DLD1 (cell line): ENCODE measurements around the gene PPP3R2.
"Not testable (repeated sequence)": the region's sequence is repeated elsewhere in the genome, so short reads cannot be mapped to it uniquely, and the experiment has no call there.

Experiments
- in situ Hi-C: cut with HindIII; loops from 2 replicates; pipeline ENCODE4 v1.10.0; 2017; ENCODE audit warnings: low sequenced_read_pairs

The PPP3R2 gene

GRCh38 chr9:101590074-101590473 lies 4.7 kb downstream of the PPP3R2 start:
- in situ Hi-C loops, result not testable (repeated sequence)

DNA sequence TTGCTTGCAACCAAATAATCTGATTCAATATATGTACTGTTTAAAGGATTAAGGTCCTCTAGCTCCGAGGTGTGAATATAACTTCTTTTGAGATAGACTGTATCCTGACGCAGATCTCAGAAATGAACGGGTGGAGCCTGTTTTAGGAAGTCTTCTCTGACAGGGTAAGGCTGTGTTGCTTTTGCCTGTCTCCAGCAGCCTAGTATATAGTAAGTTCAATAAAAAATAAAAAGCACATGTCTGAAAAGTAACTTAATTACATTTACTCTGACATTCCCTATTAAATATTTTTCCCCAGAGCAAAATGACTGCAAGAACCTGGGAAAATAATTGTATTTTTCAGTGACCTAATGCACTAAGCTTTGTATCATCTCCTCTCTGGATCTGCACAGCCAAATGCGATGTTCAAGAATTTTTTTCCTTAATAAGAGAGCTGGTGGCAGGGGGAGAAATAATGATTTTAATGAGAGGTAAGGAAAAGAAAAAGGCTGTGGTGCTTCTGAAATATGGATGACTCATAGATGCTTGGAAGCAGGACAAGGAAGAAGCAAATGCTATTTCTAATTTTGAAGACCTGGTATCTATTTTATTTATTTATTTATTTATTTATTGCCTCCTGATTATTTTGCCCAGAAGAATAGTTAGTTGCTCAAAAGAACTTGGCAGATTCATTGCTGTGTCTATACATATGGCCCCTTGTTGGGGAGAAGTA lies 7.3 kb downstream of the PPP3R2 start:
- in situ Hi-C loops, result no loop called here

GRCh38 chr9:101586651-101587050 lies 8.1 kb downstream of the PPP3R2 start:
- in situ Hi-C loops, result no loop called here

DNA sequence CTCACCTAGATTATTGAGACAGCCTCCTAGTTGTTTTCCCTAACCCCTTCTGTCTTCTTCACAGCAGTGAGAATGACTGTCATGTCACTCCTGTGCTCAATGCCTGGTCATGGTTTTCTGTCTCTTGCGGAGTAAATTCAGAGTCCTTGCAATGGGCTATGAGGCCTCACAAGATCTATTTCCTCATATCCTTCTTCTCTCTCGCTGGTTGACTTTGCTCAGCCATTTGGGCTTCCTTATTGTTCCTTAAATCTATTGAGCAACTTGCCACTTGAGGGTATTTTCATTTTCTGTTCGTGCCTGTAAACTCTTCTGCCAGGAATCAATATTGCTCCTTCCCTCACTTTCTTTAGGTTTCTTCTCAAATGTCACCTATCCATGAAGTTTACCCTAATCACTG lies 9.0 kb downstream of the PPP3R2 start:
- in situ Hi-C loops, result no loop called here

DNA sequence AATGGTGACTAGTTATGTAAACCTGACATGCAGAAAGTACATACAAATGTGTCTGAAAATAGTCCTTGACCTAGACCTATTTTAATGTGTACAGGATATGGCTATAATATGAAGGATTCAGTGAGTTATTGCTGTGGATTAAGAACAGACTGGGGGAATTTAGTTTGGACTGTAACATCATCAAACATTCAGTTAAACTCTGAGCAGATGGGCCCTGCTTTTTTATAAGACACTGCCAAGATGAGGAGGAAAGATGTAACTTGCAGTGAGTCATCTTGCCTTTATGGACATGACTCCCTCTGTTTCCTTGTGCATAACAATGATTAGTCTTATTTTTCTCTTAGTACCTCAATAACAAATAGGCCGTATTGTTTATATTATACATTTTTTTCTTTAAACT lies 12.2 kb downstream of the PPP3R2 start:
- in situ Hi-C loops, result no loop called here

DNA sequence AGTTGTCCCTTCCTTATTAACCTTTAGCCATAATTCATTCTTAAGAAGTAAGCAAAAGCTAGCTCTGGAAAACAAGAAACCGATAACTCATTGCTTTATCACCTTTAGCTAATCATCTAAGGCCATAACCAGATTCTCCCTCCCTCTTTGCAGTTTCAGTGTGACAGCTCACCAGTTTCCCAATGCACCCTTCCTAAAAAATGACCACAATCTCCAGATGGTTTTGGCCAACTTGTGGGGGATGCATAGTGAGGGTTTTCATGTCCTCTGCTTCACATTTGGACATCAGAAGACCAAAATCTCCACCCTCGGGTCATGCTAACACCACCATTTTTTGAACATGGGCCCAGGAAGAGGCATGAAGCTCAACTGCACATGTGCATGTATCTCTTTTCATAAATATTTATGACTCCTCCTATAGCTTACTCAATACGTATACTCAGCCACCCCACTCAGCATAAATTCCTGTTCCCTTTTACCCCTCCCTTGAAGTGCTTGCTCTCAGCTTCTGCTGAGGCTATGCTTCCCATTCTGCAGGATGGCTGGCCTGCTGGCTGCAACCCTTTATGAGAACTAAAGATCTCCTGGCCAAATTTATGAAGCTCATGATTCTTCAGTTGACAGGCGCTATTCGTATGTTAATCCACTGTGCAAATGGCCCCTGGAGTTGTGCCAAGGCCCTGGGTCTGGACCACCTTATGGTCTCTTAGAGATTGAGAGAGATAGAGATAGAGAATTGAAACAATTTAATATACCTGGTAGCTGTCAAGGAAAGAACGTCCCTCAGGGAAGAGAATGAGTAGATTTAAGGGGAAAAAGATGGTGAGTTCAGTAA lies 14.8 kb downstream of the PPP3R2 start:
- in situ Hi-C loops, result no loop called here

DNA sequence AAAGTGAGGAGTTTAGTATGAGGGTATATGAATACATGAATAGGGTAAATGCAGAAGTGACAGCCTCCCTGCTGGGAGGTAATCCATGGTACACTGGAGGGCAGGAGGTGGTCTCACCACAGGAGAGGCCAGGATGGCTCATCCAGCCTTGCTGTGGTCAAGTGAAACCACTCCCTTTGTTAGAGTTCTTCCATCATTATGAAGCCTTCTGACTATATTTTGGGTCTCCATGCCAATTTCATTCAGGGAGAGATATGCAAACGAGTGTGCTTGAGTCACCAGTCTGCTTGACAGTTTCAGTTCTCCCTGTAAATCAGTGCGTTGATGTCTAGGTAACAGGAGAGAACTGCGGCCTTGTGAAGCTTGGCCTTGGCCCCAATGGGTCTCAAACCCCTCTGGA lies 16.4 kb downstream of the PPP3R2 start:
- in situ Hi-C loops, result no loop called here

DNA sequence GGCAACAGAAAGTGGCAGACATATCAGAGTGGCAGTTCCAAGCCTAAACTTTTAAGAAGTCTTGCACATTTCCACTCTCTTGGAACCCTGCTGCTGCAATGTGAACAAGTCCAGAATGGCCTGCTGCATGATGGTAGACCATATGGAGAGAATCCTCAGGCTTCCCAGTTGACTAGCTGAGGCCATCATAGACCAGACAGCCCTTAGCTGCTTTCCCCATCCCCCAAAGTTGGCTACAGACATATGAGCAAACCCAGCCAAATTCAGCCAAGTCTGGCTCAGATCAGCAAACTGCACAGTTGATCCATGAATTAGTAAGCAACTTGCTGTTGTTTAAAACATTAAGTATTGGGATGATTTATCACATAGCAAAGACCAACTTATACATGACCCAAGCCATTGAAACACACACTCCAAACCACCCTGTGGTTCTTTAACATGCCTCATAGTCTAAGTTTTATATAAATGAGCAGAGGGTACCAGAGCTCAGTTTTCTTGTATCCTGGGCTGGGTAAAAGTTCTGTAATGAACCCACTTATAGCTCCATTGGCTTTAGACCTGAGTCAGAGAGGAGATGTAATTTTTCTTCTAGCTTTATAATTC lies 19.9 kb downstream of the PPP3R2 start:
- in situ Hi-C loops, result no loop called here

GRCh38 chr9:101572316-101572715 lies 22.5 kb downstream of the PPP3R2 start:
- in situ Hi-C loops, result no loop called here

GRCh38 chr9:101571114-101571513 lies 23.7 kb downstream of the PPP3R2 start:
- in situ Hi-C loops, result no loop called here

GRCh38 chr9:101569741-101570501 lies 24.8 kb downstream of the PPP3R2 start:
- in situ Hi-C loops, result no loop called here

DNA sequence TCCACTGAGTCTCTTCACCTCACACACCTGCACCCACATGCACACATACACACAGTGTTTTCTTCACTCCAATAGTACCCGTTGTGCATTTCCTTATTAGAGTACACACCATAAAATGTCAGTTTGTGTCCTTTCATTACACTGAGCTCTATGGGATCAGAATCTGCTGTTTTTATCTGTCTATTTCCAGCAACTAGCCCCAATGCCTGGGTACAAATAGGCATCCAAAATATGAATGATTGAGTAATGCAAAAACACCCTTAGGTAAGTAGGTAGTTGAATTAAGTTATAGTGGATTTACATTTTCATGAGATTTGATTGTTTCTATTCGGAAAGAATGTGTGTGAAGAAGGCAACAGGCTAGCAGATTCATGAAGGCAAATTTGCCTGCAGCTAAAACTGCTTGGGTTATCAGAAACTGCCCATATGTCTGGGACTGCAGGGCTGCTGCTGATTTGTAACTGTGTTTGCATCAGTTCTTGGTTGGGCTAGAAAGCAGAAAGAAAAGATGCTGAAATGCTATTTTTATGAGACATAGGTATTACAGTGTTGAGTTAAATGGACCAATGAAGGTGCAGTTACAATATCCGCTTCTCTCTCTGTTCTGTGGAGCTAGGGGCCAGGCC lies 26.9 kb downstream of the PPP3R2 start:
- in situ Hi-C loops, result no loop called here

DNA sequence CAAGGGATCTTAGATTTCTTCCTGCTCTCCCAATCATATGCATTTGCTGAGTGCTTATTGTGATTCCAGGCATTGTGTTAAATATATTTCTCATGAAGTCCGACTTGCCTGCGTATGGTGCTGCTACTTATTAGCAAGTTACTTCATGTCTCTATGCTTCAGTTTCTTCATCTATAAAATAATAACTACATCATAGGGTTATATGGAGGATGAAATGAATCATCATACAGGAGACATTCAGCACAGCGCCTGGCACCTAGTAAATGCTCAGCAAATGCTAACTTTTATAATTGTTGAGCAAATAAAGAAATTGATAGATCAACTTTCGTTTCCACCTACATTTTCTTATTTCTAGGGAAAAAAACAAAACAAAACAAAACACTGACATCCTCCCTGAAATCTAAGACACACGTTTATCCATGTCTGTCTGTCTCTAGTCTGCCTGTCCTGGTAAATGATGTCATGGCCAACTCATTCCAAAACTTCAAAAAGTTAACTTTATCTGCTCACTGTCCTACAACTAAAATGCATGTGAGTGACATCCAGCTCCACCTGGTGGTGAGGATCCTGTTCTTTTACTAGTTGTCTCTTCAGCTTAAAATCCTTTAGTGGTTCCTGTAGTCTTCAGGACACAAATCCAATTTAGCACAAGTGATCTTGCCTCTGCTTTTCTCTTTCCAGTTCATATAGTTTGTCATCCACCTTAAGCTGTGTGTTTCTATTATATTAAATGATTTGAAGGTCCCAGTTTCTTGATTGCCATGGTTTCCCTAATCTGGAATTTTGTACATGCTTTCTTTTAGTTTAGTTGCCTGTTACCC lies 27.7 kb downstream of the PPP3R2 start:
- in situ Hi-C loops, result no loop called here

DNA sequence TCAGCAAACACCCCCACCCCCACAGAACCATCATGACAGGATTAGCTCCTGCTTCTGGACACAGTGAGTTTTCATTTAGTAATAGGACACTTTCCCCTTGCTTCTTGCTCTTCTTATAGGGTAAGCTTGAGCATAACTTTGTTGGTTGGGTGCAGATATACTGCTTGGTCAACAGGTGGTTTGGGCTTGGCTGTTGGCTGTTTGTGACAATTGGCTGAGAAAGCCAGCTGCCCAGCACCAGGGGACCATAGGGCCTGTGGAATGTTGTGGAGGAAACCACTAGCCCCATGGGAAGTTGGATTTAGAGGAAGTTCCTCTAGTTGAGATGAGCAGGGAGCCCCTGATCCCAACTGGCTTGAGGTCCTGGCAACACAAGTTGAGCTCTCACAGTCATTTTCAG lies 30.5 kb downstream of the PPP3R2 start:
- in situ Hi-C loops, result no loop called here

- in situ Hi-C loops, result no loop called here
These were observed 31.8 kb downstream of the PPP3R2 start for GRCh38 chr9:101562966-101563365.

GRCh38 chr9:101561740-101562139 lies 33.0 kb downstream of the PPP3R2 start:
- in situ Hi-C loops, result no loop called here

- in situ Hi-C loops, result not testable (repeated sequence)
These were observed 45.2 kb downstream of the PPP3R2 start for GRCh38 chr9:101549472-101550098.

DNA sequence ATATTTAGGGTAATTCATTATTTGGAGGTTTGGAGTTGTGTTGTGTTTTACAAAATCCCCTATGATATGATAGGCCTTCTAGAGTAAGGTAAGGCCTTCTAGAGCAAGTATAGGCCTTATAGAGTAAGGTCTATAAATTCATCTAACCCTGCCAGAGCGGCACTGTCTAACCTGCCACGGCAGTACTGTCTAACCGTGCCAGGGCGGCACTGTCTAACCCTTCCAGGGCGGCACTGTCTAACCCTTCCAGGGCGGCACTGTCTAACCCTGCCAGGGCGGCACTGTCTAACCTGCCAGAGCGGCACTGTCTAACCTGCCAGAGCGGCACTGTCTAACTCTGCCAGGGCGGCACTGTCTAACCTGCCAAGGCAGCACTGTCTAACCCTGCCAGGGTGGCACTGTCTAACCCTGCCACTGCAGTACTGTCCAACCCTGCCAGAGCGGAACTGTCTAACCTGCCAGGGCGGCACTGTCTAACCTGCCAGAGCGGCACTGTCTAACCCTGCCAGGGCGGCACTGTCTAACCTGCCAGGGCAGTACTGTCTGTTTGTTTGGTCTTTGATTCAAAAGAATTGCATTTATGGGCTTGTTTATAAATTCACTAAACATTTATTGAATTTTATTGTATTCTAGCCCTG lies 51.6 kb downstream of the PPP3R2 start:
- in situ Hi-C loops, result no loop called here
